IMR-90 (cell line): ENCODE results near the gene YARS2.

Source experiments
- BHLHE40 ChIP-seq: fragments of 150-350 bp; IDR thresholded peaks from 2 replicates; pipeline ENCODE4 v1.6.1; 2016; ENCODE audit warnings: mild to moderate bottlenecking, low read depth, low read length
- CEBPB ChIP-seq: IDR thresholded peaks from 2 replicates; pipeline ENCODE4 v1.6.1; 2012; ENCODE audit warnings: low read depth, low read length, improper control_type of control experiment
- FOS ChIP-seq: fragments of 150-350 bp; IDR thresholded peaks from 2 replicates; pipeline ENCODE4 v1.6.1; 2016; ENCODE audit warnings: low read depth, low read length
- MAZ ChIP-seq: IDR thresholded peaks from 2 replicates; pipeline ENCODE4 v1.6.1; 2012; ENCODE audit warnings: low read depth, mild to moderate bottlenecking, low read length, improper control_type of control experiment, moderate library complexity, borderline replicate concordance
- MXI1 ChIP-seq: IDR thresholded peaks from 2 replicates; pipeline ENCODE4 v1.6.1; 2012; ENCODE audit warnings: low read depth, mild to moderate bottlenecking, low read length, moderate library complexity, borderline replicate concordance
- POLR2A ChIP-seq: IDR thresholded peaks from 2 replicates; pipeline ENCODE4 v1.6.1; 2012; ENCODE audit warnings: mild to moderate bottlenecking, low read depth, low read length
- RAD21 ChIP-seq: IDR thresholded peaks from 2 replicates; pipeline ENCODE4 v1.6.1; 2012; ENCODE audit warnings: low read length, improper control_type of control experiment
- RFX5 ChIP-seq: IDR thresholded peaks from 2 replicates; pipeline ENCODE4 v1.8.0; 2012; ENCODE audit warnings: low read depth, mild to moderate bottlenecking, low read length, moderate library complexity
- SMC3 ChIP-seq: fragments of 150-350 bp; IDR thresholded peaks from 2 replicates; pipeline ENCODE4 v1.6.1; 2016; ENCODE audit warnings: low read depth, mild to moderate bottlenecking, antibody characterized with exemption, low read length, moderate library complexity
- TF ChIP-seq, protein P1 (sequence below): conservative IDR thresholded peaks from 2 replicates; pipeline ENCODE4 v1.5.1; 2012; ENCODE audit warnings: mild to moderate bottlenecking, low read depth, low read length, improper control_type of control experiment
- TF ChIP-seq, protein P2 (sequence below): fragments of 150-350 bp; IDR thresholded peaks from 2 replicates; pipeline ENCODE4 v1.6.1; 2017; ENCODE audit warnings: mild to moderate bottlenecking, antibody characterized with exemption, low read length, low read depth

DNA sequence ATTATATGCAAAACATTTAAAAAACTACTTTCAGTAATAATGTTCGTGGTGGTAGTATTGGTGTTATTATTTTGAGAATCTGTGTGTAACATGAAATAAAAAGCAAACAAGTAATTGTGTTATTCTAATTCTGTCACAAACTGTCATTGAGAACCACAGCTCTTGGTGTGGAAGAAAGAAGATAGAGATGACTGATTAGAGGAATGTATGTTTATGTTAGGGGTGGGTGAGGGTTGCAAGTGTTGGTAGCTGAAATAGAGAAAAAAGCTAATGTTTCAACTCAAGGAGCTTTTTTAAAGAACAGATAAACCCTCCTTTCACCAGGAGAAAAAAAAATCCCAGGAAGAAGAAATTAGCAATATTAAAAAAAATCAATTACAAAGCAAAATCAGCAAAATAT is 58.3 kb downstream of the YARS2 start:
- TF ChIP-seq, protein P1, sequence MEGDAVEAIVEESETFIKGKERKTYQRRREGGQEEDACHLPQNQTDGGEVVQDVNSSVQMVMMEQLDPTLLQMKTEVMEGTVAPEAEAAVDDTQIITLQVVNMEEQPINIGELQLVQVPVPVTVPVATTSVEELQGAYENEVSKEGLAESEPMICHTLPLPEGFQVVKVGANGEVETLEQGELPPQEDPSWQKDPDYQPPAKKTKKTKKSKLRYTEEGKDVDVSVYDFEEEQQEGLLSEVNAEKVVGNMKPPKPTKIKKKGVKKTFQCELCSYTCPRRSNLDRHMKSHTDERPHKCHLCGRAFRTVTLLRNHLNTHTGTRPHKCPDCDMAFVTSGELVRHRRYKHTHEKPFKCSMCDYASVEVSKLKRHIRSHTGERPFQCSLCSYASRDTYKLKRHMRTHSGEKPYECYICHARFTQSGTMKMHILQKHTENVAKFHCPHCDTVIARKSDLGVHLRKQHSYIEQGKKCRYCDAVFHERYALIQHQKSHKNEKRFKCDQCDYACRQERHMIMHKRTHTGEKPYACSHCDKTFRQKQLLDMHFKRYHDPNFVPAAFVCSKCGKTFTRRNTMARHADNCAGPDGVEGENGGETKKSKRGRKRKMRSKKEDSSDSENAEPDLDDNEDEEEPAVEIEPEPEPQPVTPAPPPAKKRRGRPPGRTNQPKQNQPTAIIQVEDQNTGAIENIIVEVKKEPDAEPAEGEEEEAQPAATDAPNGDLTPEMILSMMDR: no peak
- TF ChIP-seq SMC3 (no peak), POLR2A (no peak), RAD21 (no peak), BHLHE40 (no peak), CEBPB (no peak), MAZ (no peak), RFX5 (no peak), MXI1 (no peak), FOS (no peak)
- TF ChIP-seq, protein P2, sequence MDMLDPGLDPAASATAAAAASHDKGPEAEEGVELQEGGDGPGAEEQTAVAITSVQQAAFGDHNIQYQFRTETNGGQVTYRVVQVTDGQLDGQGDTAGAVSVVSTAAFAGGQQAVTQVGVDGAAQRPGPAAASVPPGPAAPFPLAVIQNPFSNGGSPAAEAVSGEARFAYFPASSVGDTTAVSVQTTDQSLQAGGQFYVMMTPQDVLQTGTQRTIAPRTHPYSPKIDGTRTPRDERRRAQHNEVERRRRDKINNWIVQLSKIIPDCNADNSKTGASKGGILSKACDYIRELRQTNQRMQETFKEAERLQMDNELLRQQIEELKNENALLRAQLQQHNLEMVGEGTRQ: no peak
